SK-N-SH (cell line): Measurements from ENCODE around the gene C16orf54. TPM values are rescaled to one million over a fixed set of nuclear protein-coding genes. Genes with fewer than 3 reads are reported as not detected.

ENCODE experiments used
- CTCF ChIA-PET: fragments of 300-600, 350-600 bp; formaldehyde crosslinking; extraction: SDS; loops from one replicate; lab custom pipeline; 2021; lab: Yijun Ruan, JAX
- POLR2A ChIA-PET: fragments of 350-600 bp; sonication (Branson Sonifier 250); formaldehyde crosslinking; extraction: SDS; loops from one replicate; lab custom pipeline; 2020; ENCODE audit warnings: antibody characterized with exemption, inconsistent platforms; lab: Yijun Ruan, JAX
- DNase-seq: peaks from one replicate; pipeline ENCODE4 v3.0.0; 2012
- H2AFZ ChIP-seq: fragments of 200-600 bp; sonication (generic); 2 replicates; pipeline ENCODE4 v1.8.1; 2016; ENCODE audit warnings: antibody characterized with exemption, mild to moderate bottlenecking, low read depth
- H3F3A ChIP-seq: fragments of 200-600 bp; sonication (generic); replicated peaks from 2 replicates; pipeline ENCODE3; 2016; ENCODE audit warnings: antibody characterized with exemption, mild to moderate bottlenecking; ENCODE audit not compliant: insufficient read depth
- H3K27ac ChIP-seq, 2 experiments: fragments of 200-500 bp in 1 of 2; fragments of 200-600 bp in 1 of 2; sonication (Bioruptor generic) in 1 of 2; sonication (generic), shearing (Covaris generic) in 1 of 2; 2 replicates each; pipeline versions ENCODE4 v1.5.1 to v1.6.1; 2014 to 2016; ENCODE audit warnings: low read depth in 2 of 2, inconsistent platforms in 1 of 2, low read length in 1 of 2, mild to moderate bottlenecking in 1 of 2, mixed read lengths in 1 of 2
- H3K27me3 ChIP-seq: fragments of 200-600 bp; sonication (generic), shearing (Covaris generic); 2 replicates; pipeline ENCODE4 v1.6.1; 2016; ENCODE audit warnings: mixed run types; ENCODE audit not compliant: insufficient read depth
- H3K36me3 ChIP-seq, 2 experiments: fragments of 200-500 bp in 1 of 2; fragments of 200-600 bp in 1 of 2; sonication (Bioruptor generic) in 1 of 2; sonication (generic) in 1 of 2; replicated peaks in 1 of 2; 2 replicates each; pipeline versions ENCODE3 to v1.5.1; 2014 to 2016; ENCODE audit warnings: low read length in 1 of 2, mild to moderate bottlenecking in 1 of 2; ENCODE audit not compliant: insufficient read depth in 2 of 2, control insufficient read depth in 1 of 2
- H3K4me1 ChIP-seq, 2 experiments: fragments of 200-500 bp in 1 of 2; fragments of 200-600 bp in 1 of 2; sonication (Bioruptor generic) in 1 of 2; sonication (generic), shearing (Covaris generic) in 1 of 2; 2 replicates each; pipeline versions ENCODE4 v1.5.1 to v1.6.1; 2014 to 2016; ENCODE audit warnings: low read depth in 1 of 2, low read length in 1 of 2, mixed run types in 1 of 2; ENCODE audit not compliant: insufficient read depth in 2 of 2, control insufficient read depth in 1 of 2
- H3K4me2 ChIP-seq: fragments of 200-600 bp; sonication (generic), shearing (Covaris generic); 2 replicates; pipeline ENCODE4 v1.6.1; 2017; ENCODE audit warnings: mixed run types
- H3K4me3 ChIP-seq, 2 experiments: fragments of 200-500 bp in 1 of 2; fragments of 200-600 bp in 1 of 2; sonication (Bioruptor generic) in 1 of 2; sonication (generic), shearing (Covaris generic) in 1 of 2; 2 replicates each; pipeline versions ENCODE4 v1.5.1 to v1.8.1; 2014 to 2016; ENCODE audit warnings: low read depth in 2 of 2, inconsistent platforms in 1 of 2, low read length in 1 of 2, mild to moderate bottlenecking in 1 of 2, mixed read lengths in 1 of 2, moderate library complexity in 1 of 2
- H3K79me2 ChIP-seq: fragments of 200-600 bp; sonication (generic); 2 replicates; pipeline ENCODE4 v1.8.1; 2017; ENCODE audit warnings: mild to moderate bottlenecking; ENCODE audit not compliant: insufficient read depth
- H3K9ac ChIP-seq: fragments of 200-600 bp; sonication (generic); 2 replicates; pipeline ENCODE4 v1.6.1; 2017; ENCODE audit warnings: mixed run types
- H3K9me2 ChIP-seq: fragments of 200-600 bp; sonication (generic); 2 replicates; pipeline ENCODE4 v1.6.1; 2017; ENCODE audit warnings: mixed run types
- H3K9me3 ChIP-seq: fragments of 200-600 bp; sonication (generic); 2 replicates; pipeline ENCODE4 v1.6.1; 2017; ENCODE audit warnings: mixed run types, mild to moderate bottlenecking, moderate library complexity
- H4K20me1 ChIP-seq: fragments of 200-600 bp; sonication (generic); 2 replicates; pipeline ENCODE4 v1.6.1; 2017; ENCODE audit warnings: mild to moderate bottlenecking, mixed run types; ENCODE audit not compliant: insufficient read depth
- CHD2 ChIP-seq: fragments of 150-350 bp; IDR thresholded peaks from 2 replicates; pipeline ENCODE4 v1.6.1; 2018; ENCODE audit warnings: low read length; ENCODE audit not compliant: partially characterized antibody
- CTCF ChIP-seq: fragments of 200-600 bp; sonication (generic); IDR thresholded peaks from 2 replicates; pipeline ENCODE4 v1.6.1; 2017; ENCODE audit warnings: antibody characterized with exemption, mild to moderate bottlenecking, moderate library complexity
- ELF1 ChIP-seq: IDR thresholded peaks from 2 replicates; pipeline ENCODE4 v1.4.0; 2012
- EP300 ChIP-seq, 2 experiments: IDR thresholded peaks; 2 replicates each; pipeline versions ENCODE4 v1.4.0 to v1.6.1; 2012; ENCODE audit warnings: borderline replicate concordance in 1 of 2, low read depth in 1 of 2, low read length in 1 of 2
- FOXM1 ChIP-seq: IDR thresholded peaks from 2 replicates; pipeline ENCODE4 v1.4.0; 2012; ENCODE audit warnings: low read depth, mild to moderate bottlenecking
- GATA2 ChIP-seq: sonication (generic); formaldehyde crosslinking; IDR thresholded peaks from 2 replicates; pipeline ENCODE4 v1.5.0; 2020; ENCODE audit warnings: mild to moderate bottlenecking, missing genetic modification reagents
- MAX ChIP-seq: IDR thresholded peaks from 2 replicates; pipeline ENCODE4 v1.4.0; 2012; ENCODE audit warnings: low read depth
- MEF2A ChIP-seq: IDR thresholded peaks from 2 replicates; pipeline ENCODE4 v1.4.0; 2012; ENCODE audit warnings: low read depth, borderline replicate concordance
- MXI1 ChIP-seq: IDR thresholded peaks from 2 replicates; pipeline ENCODE4 v1.6.1; 2012; ENCODE audit warnings: mild to moderate bottlenecking, low read depth, low read length, improper control_type of control experiment
- NFIC ChIP-seq: IDR thresholded peaks from 2 replicates; pipeline ENCODE4 v1.4.0; 2012; ENCODE audit warnings: borderline replicate concordance
- NRF1 ChIP-seq: IDR thresholded peaks from 2 replicates; pipeline ENCODE4 v1.6.1; 2012; ENCODE audit warnings: low read depth, mild to moderate bottlenecking, low read length
- POLR2AphosphoS5 ChIP-seq: IDR thresholded peaks from 2 replicates; pipeline ENCODE4 v1.6.1; 2012; ENCODE audit warnings: low read depth, low read length
- RAD21 ChIP-seq: IDR thresholded peaks from 2 replicates; pipeline ENCODE4 v1.6.1; 2012; ENCODE audit warnings: mild to moderate bottlenecking, low read length
- RCOR1 ChIP-seq: fragments of 150-350 bp; IDR thresholded peaks from 2 replicates; pipeline ENCODE4 v1.6.1; 2017; ENCODE audit warnings: antibody characterized with exemption, low read length
- TCF12 ChIP-seq: IDR thresholded peaks from 2 replicates; pipeline ENCODE4 v1.4.0; 2012
- ZBTB33 ChIP-seq: IDR thresholded peaks from 2 replicates; pipeline ENCODE4 v1.4.0; 2012; ENCODE audit warnings: low read depth, borderline replicate concordance
- WGBS: methylation state at CpG from one replicate; pipeline ENCODE4 v1.1.6; 2017; ENCODE audit warnings: low lambda C conversion rate; 5-methylcytosine and 5-hydroxymethylcytosine counted together
- polyA plus RNA-seq, 3 experiments: library from polyadenylated mRNA; depleted of rRNA; stranded (reverse); fragments of >200 nt; gene quantifications; 2 replicates each; pipeline ENCODE4 v1.2.3, GENCODE V29; 2012
- TF ChIP-seq, protein P1 (sequence below): fragments of 150-350 bp; IDR thresholded peaks from 2 replicates; pipeline ENCODE4 v1.6.1; 2017; ENCODE audit warnings: antibody characterized with exemption, low read length, low read depth, borderline replicate concordance
- TF ChIP-seq, protein P2 (sequence below): fragments of 150-350 bp; IDR thresholded peaks from 2 replicates; pipeline ENCODE4 v1.6.1; 2016; ENCODE audit warnings: mild to moderate bottlenecking, low read depth, low read length

The C16orf54 gene
- polyA plus RNA-seq, 1 of the 3 experiments (the other 2 are of a cell fraction): not detected

DNA sequence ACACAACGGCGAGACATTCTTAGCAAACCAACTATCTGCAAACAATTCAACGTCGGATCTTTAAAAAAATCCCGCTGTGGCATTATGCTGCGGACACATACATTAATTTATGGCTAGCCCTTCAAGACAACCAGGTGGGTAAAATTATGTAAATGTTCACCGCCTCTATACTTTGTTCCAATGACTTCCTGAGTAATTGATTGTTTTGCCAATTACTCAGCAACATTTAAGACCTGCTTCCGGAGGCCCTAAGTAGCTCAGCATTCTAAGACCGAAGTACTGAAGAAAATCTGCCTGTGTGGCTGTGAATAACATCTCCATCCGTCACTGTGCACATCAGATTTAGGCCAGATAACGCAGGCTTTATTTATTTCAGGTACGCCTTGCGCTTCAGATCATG, 43.5 kb downstream of the C16orf54 start:
- Histone ChIP-seq H3K27me3 (no peaks in the 10 kb centered on the region), H3K4me1 (no peaks in the 10 kb centered on the region; a peak in 1 of 4 replicates), H3K9ac (no peak overlapping the region), H3K36me3 (no peaks in the 10 kb centered on the region), H3K79me2 (no peaks in the 10 kb centered on the region), H4K20me1 (no peaks in the 10 kb centered on the region), H3K9me2 (no peaks in the 10 kb centered on the region), H3K4me3 (no peak overlapping the region), H3K27ac (no peak overlapping the region), H3F3A (no peaks in the 10 kb centered on the region), H3K9me3 (no peaks in the 10 kb centered on the region), H2AFZ (no peak overlapping the region), H3K4me2 (no peak overlapping the region)
- POLR2A ChIA-PET: no interaction called here
- no peak for DNase-seq
- CTCF ChIA-PET: interaction anchor here (4.6 kb wide), 1 partner anchor 26 kb away, joined by 33 read pairs; no protein-coding TSS in a partner anchor
- 88% methylated on average over 13 of the region's 13 CpGs for WGBS
- no peak for TF ChIP-seq ELF1
- TF ChIP-seq MAX: no peak
- TF ChIP-seq, protein P1, sequence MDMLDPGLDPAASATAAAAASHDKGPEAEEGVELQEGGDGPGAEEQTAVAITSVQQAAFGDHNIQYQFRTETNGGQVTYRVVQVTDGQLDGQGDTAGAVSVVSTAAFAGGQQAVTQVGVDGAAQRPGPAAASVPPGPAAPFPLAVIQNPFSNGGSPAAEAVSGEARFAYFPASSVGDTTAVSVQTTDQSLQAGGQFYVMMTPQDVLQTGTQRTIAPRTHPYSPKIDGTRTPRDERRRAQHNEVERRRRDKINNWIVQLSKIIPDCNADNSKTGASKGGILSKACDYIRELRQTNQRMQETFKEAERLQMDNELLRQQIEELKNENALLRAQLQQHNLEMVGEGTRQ: no peak
- TF ChIP-seq FOXM1: no peak
- no peak for TF ChIP-seq ZBTB33
- no peak for TF ChIP-seq POLR2AphosphoS5
- no peak for TF ChIP-seq RCOR1
- no peak for TF ChIP-seq MEF2A
- TF ChIP-seq TCF12: no peak
- TF ChIP-seq NRF1: no peak
- no peak for TF ChIP-seq CTCF
- no peak for TF ChIP-seq NFIC
- TF ChIP-seq, protein P2, sequence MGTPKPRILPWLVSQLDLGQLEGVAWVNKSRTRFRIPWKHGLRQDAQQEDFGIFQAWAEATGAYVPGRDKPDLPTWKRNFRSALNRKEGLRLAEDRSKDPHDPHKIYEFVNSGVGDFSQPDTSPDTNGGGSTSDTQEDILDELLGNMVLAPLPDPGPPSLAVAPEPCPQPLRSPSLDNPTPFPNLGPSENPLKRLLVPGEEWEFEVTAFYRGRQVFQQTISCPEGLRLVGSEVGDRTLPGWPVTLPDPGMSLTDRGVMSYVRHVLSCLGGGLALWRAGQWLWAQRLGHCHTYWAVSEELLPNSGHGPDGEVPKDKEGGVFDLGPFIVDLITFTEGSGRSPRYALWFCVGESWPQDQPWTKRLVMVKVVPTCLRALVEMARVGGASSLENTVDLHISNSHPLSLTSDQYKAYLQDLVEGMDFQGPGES: no peak
- TF ChIP-seq RAD21: no peak
- no peak for TF ChIP-seq GATA2 (CRISPR knock-in tag)
- no peak for TF ChIP-seq CHD2
- TF ChIP-seq EP300 (IDR thresholded peaks at IDR 0.05; ENCODE audit: borderline replicate concordance in 1 of 2, low read depth in 1 of 2, low read length in 1 of 2): no peak
- TF ChIP-seq MXI1: no peak
